Osteocyte (in vitro differentiated cells): ENCODE results near the gene MAPK4. TPM values are rescaled to one million over a fixed set of nuclear protein-coding genes. Genes with fewer than 3 reads are reported as not detected.

Experiments used
- DNase-seq: peaks from one replicate; pipeline ENCODE4 v3.0.0; 2021; ENCODE audit warnings: mixed read lengths; ENCODE audit not compliant: unreplicated experiment; ENCODE audit errors: extremely low spot score
- H3K27ac Mint-ChIP-seq: one replicate; pipeline ENCODE4 v1.8.0; 2021; ENCODE audit warnings: mild to moderate bottlenecking, mixed read lengths; ENCODE audit not compliant: unreplicated experiment
- H3K27me3 Mint-ChIP-seq: one replicate; pipeline ENCODE4 v1.8.0; 2021; ENCODE audit warnings: mixed read lengths; ENCODE audit not compliant: unreplicated experiment
- H3K36me3 Mint-ChIP-seq: one replicate; pipeline ENCODE4 v1.8.0; 2021; ENCODE audit warnings: mixed read lengths; ENCODE audit not compliant: unreplicated experiment
- H3K4me1 Mint-ChIP-seq: one replicate; pipeline ENCODE4 v1.8.0; 2021; ENCODE audit warnings: mixed read lengths; ENCODE audit not compliant: unreplicated experiment
- H3K4me3 Mint-ChIP-seq: one replicate; pipeline ENCODE4 v1.8.0; 2021; ENCODE audit warnings: mild to moderate bottlenecking, moderate library complexity, mixed read lengths; ENCODE audit not compliant: unreplicated experiment
- H3K9me3 Mint-ChIP-seq: one replicate; pipeline ENCODE4 v1.8.0; 2021; ENCODE audit warnings: mixed read lengths; ENCODE audit not compliant: unreplicated experiment
- CTCF ChIP-seq: fragments of 200-600 bp; sonication (generic); IDR thresholded peaks from 2 replicates; pipeline ENCODE4 v1.5.0; 2021; ENCODE audit warnings: antibody characterized with exemption, mild to moderate bottlenecking, moderate library complexity
- total RNA-seq: library from RNA; stranded (reverse); gene quantifications from 2 replicates; pipeline ENCODE4 v1.2.1, GENCODE V29; 2021

MAPK4 gene
- total RNA-seq, 1 donor from 2014 or later: not detected

- TF ChIP-seq CTCF: no peak
- H3K27ac Mint-ChIP-seq: no peak overlapping the region
- no peaks in the 10 kb centered on the region for H3K4me1 Mint-ChIP-seq
- no peak overlapping the region for H3K4me3 Mint-ChIP-seq
- H3K9me3 Mint-ChIP-seq: no peaks in the 10 kb centered on the region
- H3K36me3 Mint-ChIP-seq: no peaks in the 10 kb centered on the region
- DNase-seq: peak; percentile 44
- no peaks in the 10 kb centered on the region for H3K27me3 Mint-ChIP-seq
Observed at GRCh38 chr18:50749421-50749820, 189.5 kb downstream of the MAPK4 start.

GRCh38 chr18:50749945-50750344, 190.1 kb downstream of the MAPK4 start:
- Mint-ChIP-seq H3K36me3 (no peaks in the 10 kb centered on the region), H3K9me3 (no peaks in the 10 kb centered on the region), H3K4me3 (no peak overlapping the region), H3K27me3 (no peaks in the 10 kb centered on the region), H3K27ac (no peak overlapping the region), H3K4me1 (no peaks in the 10 kb centered on the region)
- DNase-seq: peak; percentile 36
- no peak for TF ChIP-seq CTCF

- H3K4me3 Mint-ChIP-seq: no peak overlapping the region
- no peaks in the 10 kb centered on the region for H3K4me1 Mint-ChIP-seq
- peak; percentile 42 for DNase-seq
- H3K27ac Mint-ChIP-seq: no peak overlapping the region
- H3K36me3 Mint-ChIP-seq: no peaks in the 10 kb centered on the region
- no peaks in the 10 kb centered on the region for H3K9me3 Mint-ChIP-seq
- TF ChIP-seq CTCF: no peak
- no peaks in the 10 kb centered on the region for H3K27me3 Mint-ChIP-seq
Observed at GRCh38 chr18:50750546-50750945, 190.7 kb downstream of the MAPK4 start.

GRCh38 chr18:50751490-50751889, 191.6 kb downstream of the MAPK4 start:
- TF ChIP-seq CTCF: no peak
- no peak for DNase-seq
- no peak overlapping the region for H3K4me3 Mint-ChIP-seq
- H3K9me3 Mint-ChIP-seq: no peaks in the 10 kb centered on the region
- H3K4me1 Mint-ChIP-seq: no peaks in the 10 kb centered on the region
- H3K27ac Mint-ChIP-seq: no peak overlapping the region
- no peaks in the 10 kb centered on the region for H3K27me3 Mint-ChIP-seq
- no peaks in the 10 kb centered on the region for H3K36me3 Mint-ChIP-seq

GRCh38 chr18:50751947-50752346, 192.1 kb downstream of the MAPK4 start:
- Mint-ChIP-seq H3K36me3 (no peaks in the 10 kb centered on the region), H3K27me3 (no peaks in the 10 kb centered on the region), H3K4me3 (no peak overlapping the region)

More at GRCh38 chr18:50751947-50752346, 192.1 kb downstream of the MAPK4 start:
- H3K4me1 Mint-ChIP-seq: no peaks in the 10 kb centered on the region
- DNase-seq: no peak
- no peaks in the 10 kb centered on the region for H3K9me3 Mint-ChIP-seq
- TF ChIP-seq CTCF: no peak
- no peak overlapping the region for H3K27ac Mint-ChIP-seq
